Mesenchymal stem cell (in vitro differentiated cells and primary cell): Measurements from ENCODE around the gene ZYG11B.
A peak's percentile ranks its signal among the peaks of the same experiment; 100 is the strongest.
"Not testable (repeated sequence)": the region's sequence is repeated elsewhere in the genome, so short reads cannot be mapped to it uniquely, and the experiment has no call there.

Experiments
- DNase-seq: peaks from one replicate; pipeline ENCODE4 v3.0.0-alpha.2; 2013
- H2AFZ ChIP-seq: one replicate; pipeline ENCODE4 v1.6.1; 2013; ENCODE audit warnings: low read depth, mild to moderate bottlenecking, control low read depth, inconsistent platforms, low read length, moderate library complexity
- H2AK5ac ChIP-seq: 2 replicates; pipeline ENCODE4 v1.6.1; 2013; ENCODE audit warnings: low read length, moderate library complexity, mild to moderate bottlenecking, inconsistent platforms; ENCODE audit not compliant: severe bottlenecking
- H2BK120ac ChIP-seq: one replicate; pipeline ENCODE4 v1.6.1; 2013; ENCODE audit warnings: low read depth, mild to moderate bottlenecking, inconsistent platforms, low read length, moderate library complexity
- H2BK12ac ChIP-seq, 2 experiments: one replicate each; pipeline ENCODE4 v1.6.1; 2013; ENCODE audit warnings: inconsistent platforms in 2 of 2, low read length in 2 of 2, mild to moderate bottlenecking in 2 of 2, moderate library complexity in 2 of 2, control low read depth in 1 of 2
- H2BK15ac ChIP-seq: one replicate; pipeline ENCODE4 v1.6.1; 2013; ENCODE audit warnings: mild to moderate bottlenecking, low read depth, inconsistent platforms; ENCODE audit not compliant: poor library complexity, severe bottlenecking
- H2BK5ac ChIP-seq: 2 replicates; pipeline ENCODE4 v1.6.1; 2013; ENCODE audit warnings: low read depth, mild to moderate bottlenecking, low read length, control low read depth, inconsistent platforms; ENCODE audit not compliant: poor library complexity, severe bottlenecking
- H3K14ac ChIP-seq, 2 experiments: one replicate each; pipeline ENCODE4 v1.6.1; 2013; ENCODE audit warnings: inconsistent platforms in 2 of 2, low read length in 2 of 2, control low read depth in 1 of 2, mild to moderate bottlenecking in 1 of 2, moderate library complexity in 1 of 2
- H3K18ac ChIP-seq, 2 experiments: one replicate each; pipeline ENCODE4 v1.6.1; 2013; ENCODE audit warnings: inconsistent platforms in 2 of 2, low read length in 2 of 2, control low read depth in 1 of 2, low read depth in 1 of 2, mild to moderate bottlenecking in 1 of 2
- H3K23ac ChIP-seq, 2 experiments: one replicate each; pipeline ENCODE4 v1.6.1; 2013; ENCODE audit warnings: inconsistent platforms in 2 of 2, low read length in 2 of 2, mild to moderate bottlenecking in 2 of 2, moderate library complexity in 2 of 2, control low read depth in 1 of 2
- H3K27ac ChIP-seq: 2 replicates; pipeline ENCODE4 v1.5.1; 2013; ENCODE audit warnings: mild to moderate bottlenecking, moderate library complexity, low read length, control low read depth, inconsistent platforms; ENCODE audit not compliant: poor library complexity, severe bottlenecking
- H3K27me3 ChIP-seq, 2 experiments: 2 replicates each; pipeline versions ENCODE4 v1.6.1 to v1.7.0; 2013; ENCODE audit warnings: low read length in 2 of 2, mild to moderate bottlenecking in 2 of 2, moderate library complexity in 2 of 2, control low read depth in 1 of 2, inconsistent platforms in 1 of 2; ENCODE audit not compliant: control insufficient read depth in 1 of 2, insufficient read depth in 1 of 2
- H3K36me3 ChIP-seq, 2 experiments: 2 replicates each; pipeline versions ENCODE4 v1.6.1 to v1.7.0; 2013; ENCODE audit warnings: low read length in 2 of 2, control low read depth in 1 of 2, inconsistent platforms in 1 of 2, low read depth in 1 of 2, mild to moderate bottlenecking in 1 of 2; ENCODE audit not compliant: insufficient read depth in 2 of 2, control insufficient read depth in 1 of 2
- H3K4ac ChIP-seq, 2 experiments: one replicate each; pipeline ENCODE4 v1.6.1; 2013; ENCODE audit warnings: inconsistent platforms in 2 of 2, low read length in 2 of 2, mild to moderate bottlenecking in 2 of 2, moderate library complexity in 2 of 2, control low read depth in 1 of 2, low read depth in 1 of 2
- H3K4me1 ChIP-seq: 2 replicates; pipeline ENCODE4 v1.6.1; 2013; ENCODE audit warnings: low read depth, low read length, control low read depth; ENCODE audit not compliant: control insufficient read depth, insufficient read depth
- H3K4me2 ChIP-seq: 2 replicates; pipeline ENCODE4 v1.6.1; 2013; ENCODE audit warnings: low read length, mild to moderate bottlenecking, inconsistent platforms; ENCODE audit not compliant: poor library complexity, severe bottlenecking
- H3K4me3 ChIP-seq, 2 experiments: 2 replicates each; pipeline versions ENCODE4 v1.5.1 to v1.7.0; 2013; ENCODE audit warnings: low read length in 2 of 2, mild to moderate bottlenecking in 2 of 2, control low read depth in 1 of 2, low read depth in 1 of 2; ENCODE audit not compliant: insufficient read depth in 1 of 2
- H3K79me1 ChIP-seq: replicated peaks from 2 replicates; pipeline ENCODE4 v1.6.1; 2013; ENCODE audit warnings: mild to moderate bottlenecking, control low read depth, low read length, inconsistent platforms; ENCODE audit not compliant: poor library complexity, severe bottlenecking
- H3K9ac ChIP-seq: 2 replicates; pipeline ENCODE4 v1.7.0; 2013; ENCODE audit warnings: mild to moderate bottlenecking, low read length, moderate library complexity
- H3K9me3 ChIP-seq: 2 replicates; pipeline ENCODE4 v1.7.0; 2013; ENCODE audit warnings: mild to moderate bottlenecking, low read length; ENCODE audit not compliant: control insufficient read depth
- H4K8ac ChIP-seq: one replicate; pipeline ENCODE4 v1.6.1; 2013; ENCODE audit warnings: inconsistent platforms, mild to moderate bottlenecking, low read length, moderate library complexity
- H4K91ac ChIP-seq: one replicate; pipeline ENCODE4 v1.6.1; 2013; ENCODE audit warnings: mild to moderate bottlenecking, low read length, inconsistent platforms
- WGBS: methylation state at CpG from one replicate; pipeline ENCODE4 v1.1.7; 2013; ENCODE audit warnings: mixed read lengths; 5-methylcytosine and 5-hydroxymethylcytosine counted together

ZYG11B gene

GRCh38 chr1:52820830-52821229 is 94.6 kb downstream of the ZYG11B start:
- H2BK120ac ChIP-seq, H3K9ac ChIP-seq, H2AK5ac ChIP-seq, H3K4ac ChIP-seq, H3K79me1 ChIP-seq, H2BK15ac ChIP-seq, H3K4me2 ChIP-seq, H3K18ac ChIP-seq, DNase-seq, H4K8ac ChIP-seq, H3K14ac ChIP-seq, H3K4me1 ChIP-seq, H2AFZ ChIP-seq, H4K91ac ChIP-seq, H3K27me3 ChIP-seq, H3K4me3 ChIP-seq, H2BK12ac ChIP-seq, H3K23ac ChIP-seq, H2BK5ac ChIP-seq, H3K27ac ChIP-seq, H3K9me3 ChIP-seq: not testable (repeated sequence)
- H3K36me3 ChIP-seq, result peaks cover 14 to 59% of the 10 kb centered on the region in 2 experiments
- 97% methylated on average over 3 of the region's 5 CpGs for WGBS

DNA sequence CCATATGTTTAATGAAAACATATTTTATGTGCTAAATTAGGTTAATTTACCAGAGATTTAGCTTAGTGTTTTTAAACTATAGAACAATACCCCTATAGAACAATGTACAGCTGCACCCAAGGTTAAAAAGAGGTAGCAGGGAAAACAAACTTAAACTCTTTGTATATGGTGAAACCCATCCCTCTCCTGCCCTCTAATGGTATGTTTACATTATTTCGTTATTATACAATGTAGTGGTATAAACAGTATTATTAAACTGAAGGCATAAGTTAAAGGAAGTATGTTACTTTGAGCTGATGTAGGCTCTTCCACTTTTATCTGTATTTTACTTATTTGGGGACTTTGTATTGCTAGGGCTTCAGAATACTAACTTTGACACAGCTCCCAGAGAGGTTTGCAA is 99.6 kb downstream of the ZYG11B start:
- Histone ChIP-seq H3K18ac (no peak overlapping the region), H2AFZ (no peak overlapping the region), H2BK120ac (no peak overlapping the region), H3K36me3 (peaks cover under 1 to 36% of the 10 kb centered on the region in 2 experiments), H4K91ac (no peak overlapping the region), H3K4ac (no peak overlapping the region), H2BK5ac (no peak overlapping the region), H3K9ac (no peak overlapping the region), H3K23ac (no peak overlapping the region), H3K4me2 (no peak overlapping the region), H3K9me3 (no peaks in the 10 kb centered on the region), H3K79me1 (no peaks in the 10 kb centered on the region), H3K4me3 (no peak overlapping the region), H3K14ac (no peak overlapping the region), H2BK15ac (no peak overlapping the region), H4K8ac (no peak overlapping the region), H3K4me1 (no peaks in the 10 kb centered on the region), H2AK5ac (no peak overlapping the region), H3K27me3 (no peaks in the 10 kb centered on the region), H2BK12ac (no peak overlapping the region), H3K27ac (no peak overlapping the region)
- DNase-seq, result peak; percentile 32
- no CpG with 5 or more reads among the region's 1 CpG for WGBS

GRCh38 chr1:52834798-52835197 is 108.5 kb downstream of the ZYG11B start:
- no peak overlapping the region for H4K8ac ChIP-seq
- no peak overlapping the region for H3K14ac ChIP-seq
- H3K18ac ChIP-seq, result no peak overlapping the region
- H3K4me1 ChIP-seq, result no peaks in the 10 kb centered on the region
- no peak overlapping the region for H3K4me3 ChIP-seq
- H2AK5ac ChIP-seq, result no peak overlapping the region
- H4K91ac ChIP-seq, result no peak overlapping the region
- no peak overlapping the region for H3K9ac ChIP-seq
- no peak overlapping the region for H2AFZ ChIP-seq
- H3K79me1 ChIP-seq, result no peaks in the 10 kb centered on the region
- H3K36me3 ChIP-seq, result no peaks in the 10 kb centered on the region
- H3K23ac ChIP-seq, result no peak overlapping the region
- H2BK15ac ChIP-seq, result no peak overlapping the region
- no peak overlapping the region for H2BK12ac ChIP-seq
- no peak overlapping the region for H2BK120ac ChIP-seq
- WGBS, result 97% methylated on average over 3 of the region's 3 CpGs
- H3K4ac ChIP-seq, result no peak overlapping the region
- no peaks in the 10 kb centered on the region for H3K9me3 ChIP-seq
- H3K27ac ChIP-seq, result no peak overlapping the region
- H2BK5ac ChIP-seq, result no peak overlapping the region
- no peak for DNase-seq
- peaks cover 0 to 5% of the 10 kb centered on the region in 2 experiments for H3K27me3 ChIP-seq
- no peak overlapping the region for H3K4me2 ChIP-seq

GRCh38 chr1:52836035-52836434 is 109.8 kb downstream of the ZYG11B start:
- WGBS, result 55% methylated on average over 2 of the region's 3 CpGs
- no peak overlapping the region for H3K23ac ChIP-seq

More at GRCh38 chr1:52836035-52836434, 109.8 kb downstream of the ZYG11B start:
- H3K27me3 ChIP-seq, result peaks cover 0 to 5% of the 10 kb centered on the region in 2 experiments
- no peaks in the 10 kb centered on the region for H3K79me1 ChIP-seq
- no peak for DNase-seq
- H3K9ac ChIP-seq, result no peak overlapping the region
- H2BK120ac ChIP-seq, result no peak overlapping the region
- H3K14ac ChIP-seq, result no peak overlapping the region
- H2AFZ ChIP-seq, result no peak overlapping the region
- no peak overlapping the region for H2BK5ac ChIP-seq
- no peak overlapping the region for H2AK5ac ChIP-seq
- no peak overlapping the region for H3K4me2 ChIP-seq
- H3K27ac ChIP-seq, result no peak overlapping the region
- no peak overlapping the region for H4K8ac ChIP-seq
- no peak overlapping the region for H4K91ac ChIP-seq
- H3K36me3 ChIP-seq, result no peaks in the 10 kb centered on the region
- no peaks in the 10 kb centered on the region for H3K9me3 ChIP-seq
- no peak overlapping the region for H3K18ac ChIP-seq
- no peak overlapping the region for H3K4me3 ChIP-seq
- H2BK12ac ChIP-seq, result no peak overlapping the region
- H3K4ac ChIP-seq, result no peak overlapping the region
- H3K4me1 ChIP-seq, result no peaks in the 10 kb centered on the region
- no peak overlapping the region for H2BK15ac ChIP-seq
